DMS79 (cell line): ENCODE results near the gene RANBP3.
"Not testable (repeated sequence)": the region's sequence is repeated elsewhere in the genome, so short reads cannot be mapped to it uniquely, and the experiment has no call there.

Source experiments
- DNase-seq: peaks from one replicate; lab custom pipeline; 2025; lab: John Stamatoyannopoulos, UW

Gene RANBP3

GRCh38 chr19:5966215-5966614 is 11.7 kb downstream of the RANBP3 start:
- no peak for DNase-seq

- no peak for DNase-seq
Measured at GRCh38 chr19:5964816-5965565, 12.9 kb downstream of the RANBP3 start.

- no peak for DNase-seq
Measured at GRCh38 chr19:5963855-5964254, 14.1 kb downstream of the RANBP3 start.

GRCh38 chr19:5963259-5963658 is 14.7 kb downstream of the RANBP3 start:
- not testable (repeated sequence) for DNase-seq

- DNase-seq = peak; percentile 80
Measured at GRCh38 chr19:5961969-5962945, 15.7 kb downstream of the RANBP3 start.

- DNase-seq = not testable (repeated sequence)
Measured at GRCh38 chr19:5961641-5961968, 16.3 kb downstream of the RANBP3 start.

- peak; percentile 93 for DNase-seq
Measured at GRCh38 chr19:5960005-5961001, 17.6 kb downstream of the RANBP3 start.

GRCh38 chr19:5959260-5960004 is 18.5 kb downstream of the RANBP3 start:
- no peak for DNase-seq

GRCh38 chr19:5958851-5959122 is 19.2 kb downstream of the RANBP3 start:
- no peak for DNase-seq

- DNase-seq = no peak
Measured at GRCh38 chr19:5958074-5958850, 19.7 kb downstream of the RANBP3 start.

- no peak for DNase-seq
Measured at GRCh38 chr19:5957170-5957569, 20.8 kb downstream of the RANBP3 start.

GRCh38 chr19:5956728-5957127 is 21.2 kb downstream of the RANBP3 start:
- no peak for DNase-seq

GRCh38 chr19:5956323-5956722 is 21.6 kb downstream of the RANBP3 start:
- no peak for DNase-seq

GRCh38 chr19:5955636-5955935 is 22.4 kb downstream of the RANBP3 start:
- DNase-seq = no peak

GRCh38 chr19:5954293-5954692 is 23.6 kb downstream of the RANBP3 start:
- DNase-seq = no peak

GRCh38 chr19:5953680-5954213 is 24.2 kb downstream of the RANBP3 start:
- no peak for DNase-seq

- no peak for DNase-seq
Measured at GRCh38 chr19:5953030-5953589, 24.8 kb downstream of the RANBP3 start.

- DNase-seq = no peak
Measured at GRCh38 chr19:5952193-5953029, 25.5 kb downstream of the RANBP3 start.

GRCh38 chr19:5951338-5951861 is 26.5 kb downstream of the RANBP3 start:
- DNase-seq = no peak
